ENCODE data around the gene CLEC16A.

The CLEC16A gene

GRCh38 chr16:11170696-11171447 lies 226.5 kb downstream of the CLEC16A start:
- TF ChIP-seq CTCF (IDR thresholded peaks at IDR 0.05; ENCODE audit: insufficient read depth, low read length, missing control alignments) = no peak
- CTCF ChIA-PET = no interaction called here
- POLR2A ChIA-PET = interaction anchor here (0.6 kb wide), 1 partner anchor 38 kb away, joined by 3 read pairs; no protein-coding TSS in a partner anchor
- H3K4me3 ChIP-seq (ENCODE audit: low read depth, low read length) = no peak overlapping the region
- no peak for DNase-seq (ENCODE audit: low read depth, low spot score)

DNA sequence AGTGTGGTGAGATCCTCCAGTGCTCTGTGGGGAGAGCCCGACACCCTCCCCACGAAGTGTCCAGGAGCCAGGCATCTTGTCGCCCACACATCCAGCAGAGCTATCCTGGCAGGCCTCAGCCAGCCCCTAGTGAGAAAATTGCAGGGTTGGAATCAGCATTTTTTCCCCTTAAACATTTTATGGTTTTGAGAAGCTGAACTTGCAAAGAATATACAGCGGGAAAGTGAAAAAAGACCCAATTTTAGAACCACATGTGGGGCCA lies 227.0 kb downstream of the CLEC16A start:
- no peak overlapping the region for H3K4me3 ChIP-seq (ENCODE audit: low read depth, low read length)
- no peak for DNase-seq (ENCODE audit: low read depth, low spot score)
- no peak for TF ChIP-seq CTCF (IDR thresholded peaks at IDR 0.05; ENCODE audit: insufficient read depth, low read length, missing control alignments)
- ChIA-PET POLR2A (interaction anchor here (0.6 kb wide), 1 partner anchor 38 kb away, joined by 3 read pairs; no protein-coding TSS in a partner anchor), CTCF (no interaction called here)

DNA sequence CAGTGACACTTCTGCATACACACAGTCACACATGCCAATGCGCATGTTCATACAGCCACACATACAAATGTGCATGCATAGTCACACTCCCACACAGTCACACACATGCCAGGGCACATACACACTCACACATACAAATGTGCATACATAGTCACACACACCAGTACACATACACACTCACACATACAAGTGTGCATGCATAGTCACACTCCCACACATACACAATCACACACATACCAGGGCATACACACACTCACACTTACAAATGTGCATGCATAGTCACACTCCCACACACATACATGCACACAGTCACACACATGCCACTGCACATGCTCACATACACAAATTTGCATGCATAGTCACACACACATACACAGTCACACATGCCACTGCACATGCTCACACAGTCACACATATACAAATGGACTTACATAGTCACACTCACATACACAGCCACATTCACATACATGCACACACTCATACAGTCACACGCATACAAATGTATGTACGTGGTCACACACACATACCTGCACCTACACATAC lies 227.5 kb downstream of the CLEC16A start:
- DNase-seq (ENCODE audit: low read depth, low spot score) = no peak
- ChIA-PET CTCF (no interaction called here), POLR2A (no interaction called here)
- no peak overlapping the region for H3K4me3 ChIP-seq (ENCODE audit: low read depth, low read length)
- no peak for TF ChIP-seq CTCF (IDR thresholded peaks at IDR 0.05; ENCODE audit: insufficient read depth, low read length, missing control alignments)

DNA sequence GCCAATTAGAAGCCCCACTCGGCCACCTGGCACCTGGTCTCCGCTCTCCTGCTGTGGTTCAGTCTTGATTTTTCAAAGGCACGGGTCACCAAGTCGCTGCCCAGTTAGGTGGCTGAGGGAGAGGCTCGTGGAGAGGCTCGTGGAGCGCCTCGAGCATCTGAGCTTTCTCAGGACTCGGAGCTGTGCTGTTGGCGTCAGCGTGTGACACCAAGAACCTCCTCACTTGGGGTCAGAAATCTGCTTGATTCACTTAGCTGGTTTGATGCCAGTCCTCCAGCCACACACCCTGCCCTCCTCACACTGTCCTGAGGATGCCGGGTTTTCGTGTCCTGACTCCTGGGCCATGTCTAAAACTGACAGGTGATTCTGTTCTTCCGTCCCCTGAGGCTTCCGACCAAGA lies 229.1 kb downstream of the CLEC16A start:
- ChIA-PET POLR2A (no interaction called here), CTCF (interaction anchor here (1.6 kb wide), 1 partner anchor 11 kb away, joined by 5 read pairs; no protein-coding TSS in a partner anchor)

GRCh38 chr16:11174141-11174540 lies 229.8 kb downstream of the CLEC16A start:
- no peak overlapping the region for H3K4me3 ChIP-seq (ENCODE audit: low read depth, low read length)
- ChIA-PET CTCF (no interaction called here), POLR2A (no interaction called here)
- TF ChIP-seq CTCF (IDR thresholded peaks at IDR 0.05; ENCODE audit: insufficient read depth, low read length, missing control alignments) = no peak
- no peak for DNase-seq (ENCODE audit: low read depth, low spot score)

More for the DNA sequence above, 229.1 kb downstream of the CLEC16A start:
- H3K4me3 ChIP-seq (ENCODE audit: low read depth, low read length) = no peak overlapping the region
- TF ChIP-seq CTCF (IDR thresholded peaks at IDR 0.05; ENCODE audit: insufficient read depth, low read length, missing control alignments) = no peak
- no peak for DNase-seq (ENCODE audit: low read depth, low spot score)

- no peak overlapping the region for H3K4me3 ChIP-seq (ENCODE audit: low read depth, low read length)
- CTCF ChIA-PET = interaction anchor here (1.1 kb wide), 1 partner anchor 211 kb away, joined by 3 read pairs; no protein-coding TSS in a partner anchor
- DNase-seq (ENCODE audit: low read depth, low spot score) = no peak
- POLR2A ChIA-PET = no interaction called here
- no peak for TF ChIP-seq CTCF (IDR thresholded peaks at IDR 0.05; ENCODE audit: insufficient read depth, low read length, missing control alignments)
Observed at GRCh38 chr16:11175106-11175786, 230.9 kb downstream of the CLEC16A start.
